Stimulated activated CD8-positive, alpha-beta memory T cell treated with anti-CD3 and anti-CD28 coated beads, Interleukin-7, amount 100 ng/mL, for 24 hours (primary cell): ENCODE data around the gene DDX49.
"Not testable (repeated sequence)": the region's sequence is repeated elsewhere in the genome, so short reads cannot be mapped to it uniquely, and the experiment has no call there.

ENCODE experiments used
- DNase-seq: peaks from one replicate; pipeline ENCODE4 v3.0.0-alpha.2; 2020; ENCODE audit warnings: low read depth

DDX49 gene

DNA sequence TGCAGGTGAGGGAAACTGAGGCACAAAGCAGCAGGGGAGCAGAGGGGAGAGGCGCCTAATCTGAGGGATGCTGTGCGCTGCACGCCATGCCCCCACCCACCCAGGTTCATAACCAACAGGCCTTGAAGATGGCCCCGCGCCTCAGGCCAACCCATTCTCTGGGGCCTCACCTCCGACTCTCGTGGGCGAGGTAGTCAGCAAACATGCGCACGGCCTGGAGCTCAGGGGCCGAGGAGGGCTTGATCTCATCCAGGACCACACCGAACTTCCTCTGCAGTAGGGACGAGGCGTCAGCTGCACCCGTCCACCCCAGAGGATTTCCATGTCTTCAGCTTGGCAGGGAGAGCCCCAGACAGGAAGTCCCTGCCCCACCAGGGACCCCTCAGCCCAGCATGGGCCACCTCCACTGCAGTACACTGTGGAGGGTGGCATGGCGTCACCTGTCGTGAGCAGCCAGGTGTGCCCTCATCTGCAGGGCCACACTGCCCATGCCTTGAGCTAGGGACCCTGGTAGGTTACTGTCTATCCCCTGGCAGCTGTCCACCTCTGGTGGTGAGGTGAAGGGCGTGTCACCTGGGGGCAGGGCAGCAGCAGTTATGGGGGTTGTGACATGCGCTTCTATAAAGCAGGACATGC, 8.6 kb upstream of the DDX49 start:
- DNase-seq = no peak

DNA sequence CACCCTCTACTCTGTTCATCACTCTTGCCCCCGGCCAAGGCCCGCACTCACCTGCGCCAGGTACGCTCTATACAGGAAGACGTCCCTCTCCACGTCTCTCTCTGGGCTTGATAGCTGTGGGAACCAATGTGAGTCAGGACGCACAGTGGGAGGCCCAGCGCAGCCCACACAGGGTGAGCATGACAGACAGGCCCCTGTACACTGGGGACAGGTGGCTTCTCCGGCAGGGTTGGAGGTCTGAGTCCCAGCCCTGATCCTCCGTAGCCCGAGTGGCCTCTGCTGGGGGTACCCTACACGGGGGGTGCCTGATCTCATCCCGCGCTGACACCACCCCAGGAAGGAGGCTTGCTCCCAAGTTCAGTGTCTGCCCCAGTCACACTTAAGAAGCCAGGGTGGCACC, 6.6 kb upstream of the DDX49 start:
- no peak for DNase-seq

DNA sequence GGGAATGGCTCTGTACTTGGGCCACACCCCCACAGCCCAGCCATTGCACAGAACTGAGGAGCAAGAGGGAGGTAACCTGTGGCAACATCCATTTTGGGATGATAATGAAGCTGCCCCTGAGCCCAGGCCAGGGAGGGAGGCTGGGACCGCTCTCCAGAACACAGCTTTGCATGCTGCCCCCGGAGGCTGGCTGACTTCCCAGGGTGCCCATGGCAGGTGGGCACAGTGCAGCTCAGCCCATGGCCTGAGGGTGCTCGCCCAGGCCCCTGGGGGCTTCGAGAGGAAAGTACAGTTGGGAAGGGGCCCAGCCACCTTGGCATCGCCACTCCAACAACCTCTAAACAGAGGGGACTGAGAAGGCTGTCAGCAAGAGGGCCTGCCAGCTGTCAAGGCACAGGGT, 6.0 kb upstream of the DDX49 start:
- DNase-seq = no peak

DNA sequence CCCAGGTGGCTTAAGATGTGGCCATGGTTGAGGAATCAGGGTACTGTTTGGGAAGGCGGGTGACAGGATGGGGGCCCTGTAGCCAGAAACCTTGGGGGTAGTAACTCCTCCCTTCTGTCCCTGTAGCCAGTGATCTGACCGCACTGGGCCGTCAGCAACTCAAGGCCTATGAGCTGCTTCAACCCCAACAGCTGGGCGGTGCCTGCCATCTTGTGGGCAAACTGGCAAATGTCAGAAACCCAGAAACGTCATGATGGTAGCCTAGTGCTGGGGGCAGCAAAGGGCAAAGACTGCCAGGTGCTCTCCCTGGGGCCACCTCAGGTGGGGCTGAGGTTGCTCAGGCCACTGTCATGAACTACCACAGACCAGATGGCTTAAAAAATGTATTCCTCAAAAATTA, 3.9 kb upstream of the DDX49 start:
- no peak for DNase-seq

GRCh38 chr19:18917593-18917992, 1.9 kb upstream of the DDX49 start:
- DNase-seq = not testable (repeated sequence)

- no peak for DNase-seq
These were observed 342 bp downstream of the DDX49 start for GRCh38 chr19:18919900-18920214.

DNA sequence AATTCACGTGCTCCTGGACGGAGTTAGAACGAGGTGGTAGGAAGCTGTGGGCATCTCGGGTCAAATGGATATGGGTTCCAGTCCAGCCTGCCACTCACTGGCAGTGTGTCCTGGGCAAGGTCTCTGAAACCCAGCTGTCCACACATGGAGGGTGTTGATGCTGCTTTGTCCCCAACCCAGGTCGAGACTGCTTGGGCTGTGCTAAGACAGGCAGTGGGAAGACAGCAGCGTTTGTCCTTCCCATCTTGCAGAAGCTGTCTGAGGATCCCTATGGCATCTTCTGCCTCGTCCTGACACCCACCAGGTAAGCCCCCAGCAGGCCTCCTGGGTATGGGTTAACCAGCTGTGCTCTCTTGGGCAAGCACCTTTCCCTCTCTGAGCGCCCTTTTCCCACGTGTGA, 885 bp downstream of the DDX49 start:
- DNase-seq = no peak

- no peak for DNase-seq
These were observed 2.1 kb downstream of the DDX49 start for GRCh38 chr19:18921593-18921992.

DNA sequence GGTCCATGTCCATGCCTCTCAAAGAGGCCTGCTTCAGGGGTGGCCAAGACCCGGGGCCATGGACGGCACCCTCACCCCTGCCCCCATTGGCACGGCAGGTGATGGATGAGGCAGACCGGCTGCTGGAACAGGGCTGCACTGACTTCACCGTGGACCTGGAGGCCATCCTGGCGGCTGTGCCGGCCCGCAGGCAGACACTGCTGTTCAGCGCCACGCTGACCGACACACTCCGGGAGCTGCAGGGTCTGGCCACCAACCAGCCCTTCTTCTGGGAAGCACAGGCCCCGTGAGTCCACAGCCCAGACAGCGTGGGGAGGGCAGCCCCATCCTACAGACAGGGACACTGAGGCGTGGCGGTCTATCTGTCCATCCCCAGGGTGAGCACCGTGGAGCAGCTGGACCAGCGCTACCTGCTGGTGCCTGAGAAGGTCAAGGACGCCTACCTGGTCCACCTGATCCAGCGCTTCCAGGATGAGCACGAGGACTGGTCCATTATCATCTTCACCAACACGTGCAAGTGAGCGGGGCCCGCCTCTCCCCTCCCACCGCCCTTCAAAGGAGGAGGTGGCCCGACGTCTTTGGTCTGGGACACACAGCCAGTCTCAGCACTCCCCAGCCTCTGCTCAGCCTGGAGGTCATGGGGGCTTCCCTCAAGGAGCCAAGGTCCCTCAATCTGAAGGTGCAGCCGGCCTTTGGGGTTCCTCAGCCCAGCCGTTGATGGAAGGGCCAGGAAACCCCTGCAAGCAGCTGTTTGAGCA, 2.9 kb downstream of the DDX49 start:
- no peak for DNase-seq

DNA sequence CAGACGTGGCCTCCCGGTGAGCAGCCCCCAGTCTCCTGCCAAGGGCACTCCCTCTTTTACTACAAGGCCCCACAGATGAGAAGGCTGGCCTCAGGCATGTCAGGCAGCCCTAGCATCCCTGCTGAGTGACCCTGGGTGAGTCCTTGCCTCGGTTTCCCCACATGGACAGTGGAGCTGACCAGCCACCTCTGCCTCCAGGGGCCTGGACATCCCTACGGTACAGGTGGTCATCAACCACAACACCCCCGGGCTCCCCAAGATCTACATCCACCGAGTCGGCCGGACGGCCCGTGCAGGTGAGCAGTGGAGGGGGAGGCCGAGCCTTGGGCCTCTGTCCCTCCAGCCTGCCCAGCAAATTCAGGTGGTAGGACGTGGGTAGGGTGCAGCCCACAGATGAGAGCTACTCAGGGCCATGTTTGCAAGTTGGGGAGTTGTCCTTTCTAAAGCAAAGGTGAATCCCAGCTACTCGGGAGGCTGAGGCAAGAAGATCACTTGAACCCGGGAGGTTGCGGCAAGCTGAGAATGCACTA, 5.2 kb downstream of the DDX49 start:
- no peak for DNase-seq

- DNase-seq = no peak
These were observed 8.7 kb downstream of the DDX49 start for GRCh38 chr19:18928018-18928805.

DNA sequence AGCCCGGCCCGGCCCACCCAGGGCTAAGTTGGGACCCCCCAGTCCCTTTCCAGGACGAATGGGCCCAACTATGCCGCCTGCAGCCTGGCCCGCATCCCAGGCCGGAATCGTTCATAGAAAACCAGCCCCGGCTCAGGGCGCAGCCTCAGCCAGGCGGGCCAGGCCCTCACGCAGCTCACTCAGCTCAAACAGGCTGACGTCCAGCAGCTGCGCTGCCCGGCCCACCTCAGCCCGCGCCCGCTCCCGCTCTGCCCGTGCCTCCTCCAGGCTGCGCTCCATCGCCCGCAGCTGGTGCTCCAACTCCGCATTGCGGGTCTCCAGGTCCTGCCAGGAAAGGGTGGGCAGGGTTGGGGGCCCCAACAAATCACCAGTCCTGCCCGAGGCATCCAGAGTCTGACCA, 9.8 kb downstream of the DDX49 start:
- no peak for DNase-seq

- no peak for DNase-seq
These were observed 12.0 kb downstream of the DDX49 start for GRCh38 chr19:18931316-18932162.

DNA sequence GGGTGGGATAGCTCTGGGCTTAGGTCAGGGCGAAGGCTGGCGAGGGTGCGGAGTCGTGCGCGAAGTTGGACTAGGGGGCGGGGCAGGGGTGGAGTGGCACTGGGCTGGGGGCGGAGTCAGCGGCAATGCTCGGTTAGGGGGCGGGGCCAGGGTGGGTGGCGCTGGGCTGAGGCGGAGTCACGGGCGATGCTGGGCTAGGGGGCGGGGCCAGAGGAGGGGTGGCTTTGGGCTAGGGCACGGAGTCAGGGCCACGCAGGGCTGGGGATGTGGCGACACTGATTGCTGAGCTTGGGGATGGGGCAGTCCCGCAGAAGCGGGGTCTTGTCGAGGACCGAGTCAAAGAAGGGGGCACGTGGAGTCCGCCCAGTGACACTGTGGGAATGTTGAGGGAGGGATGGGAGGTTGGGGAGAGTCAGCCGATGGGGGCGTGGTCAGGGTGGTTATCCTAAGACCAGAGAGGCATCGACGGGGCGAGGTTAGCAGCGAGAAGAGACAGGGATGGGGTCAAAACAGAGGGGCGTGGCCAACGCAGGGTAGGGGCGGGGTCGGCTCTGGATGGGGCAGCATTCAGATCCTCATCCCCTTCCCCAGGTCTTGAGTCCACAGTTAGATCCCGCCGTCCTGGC, 12.8 kb downstream of the DDX49 start:
- peak; percentile 80 for DNase-seq

- no peak for DNase-seq
These were observed 13.8 kb downstream of the DDX49 start for GRCh38 chr19:18933297-18933696.

GRCh38 chr19:18939163-18939562, 19.6 kb downstream of the DDX49 start:
- no peak for DNase-seq

DNA sequence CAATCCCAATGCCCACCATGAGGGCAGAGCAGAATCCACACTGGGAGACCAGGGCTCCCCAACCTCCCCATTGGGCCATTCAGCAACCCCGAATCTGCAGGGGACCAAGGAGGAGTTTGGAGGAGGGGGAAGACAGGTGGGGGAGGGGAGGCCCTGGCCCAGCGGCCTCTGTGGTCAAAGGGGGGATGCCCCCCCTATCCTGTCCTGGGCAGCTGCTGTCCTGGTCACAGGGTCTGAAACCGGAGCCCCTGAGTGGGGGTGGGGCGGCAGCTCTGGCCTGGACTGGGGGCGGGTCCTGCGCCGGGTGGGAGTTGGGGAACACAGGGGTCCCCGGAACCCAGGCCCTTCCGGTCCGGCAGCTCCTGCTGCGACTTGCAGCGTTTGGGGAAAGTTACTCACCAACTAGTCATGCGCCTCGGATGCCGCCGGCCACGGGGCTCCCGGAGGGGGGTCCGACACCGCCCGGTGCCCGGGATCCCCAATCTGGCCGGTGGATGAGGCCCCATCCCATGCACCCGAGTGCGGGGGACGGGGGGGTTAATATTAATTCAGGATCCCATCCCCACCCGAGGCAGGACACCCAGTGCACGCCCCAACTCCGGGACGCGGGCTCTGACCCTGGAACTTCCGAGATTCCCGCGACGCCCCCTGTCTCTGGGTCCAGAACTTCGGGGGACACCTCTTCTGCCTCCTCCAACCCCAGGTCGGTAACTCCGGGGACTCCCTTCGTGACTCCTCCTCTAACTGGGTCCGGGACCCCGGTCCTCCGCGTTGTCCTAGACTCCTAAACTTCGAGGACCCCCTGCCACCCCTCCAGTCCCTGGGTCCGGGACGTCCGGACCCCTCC, 20.6 kb downstream of the DDX49 start:
- DNase-seq = no peak

- DNase-seq = peak; percentile 57
These were observed 21.5 kb downstream of the DDX49 start, which contains the start of gene HOMER3 for GRCh38 chr19:18940769-18941627. HOMER3 (minus strand) TSS chr19:18941217; CDS start chr19:18938982, 2,235 bp downstream.

DNA sequence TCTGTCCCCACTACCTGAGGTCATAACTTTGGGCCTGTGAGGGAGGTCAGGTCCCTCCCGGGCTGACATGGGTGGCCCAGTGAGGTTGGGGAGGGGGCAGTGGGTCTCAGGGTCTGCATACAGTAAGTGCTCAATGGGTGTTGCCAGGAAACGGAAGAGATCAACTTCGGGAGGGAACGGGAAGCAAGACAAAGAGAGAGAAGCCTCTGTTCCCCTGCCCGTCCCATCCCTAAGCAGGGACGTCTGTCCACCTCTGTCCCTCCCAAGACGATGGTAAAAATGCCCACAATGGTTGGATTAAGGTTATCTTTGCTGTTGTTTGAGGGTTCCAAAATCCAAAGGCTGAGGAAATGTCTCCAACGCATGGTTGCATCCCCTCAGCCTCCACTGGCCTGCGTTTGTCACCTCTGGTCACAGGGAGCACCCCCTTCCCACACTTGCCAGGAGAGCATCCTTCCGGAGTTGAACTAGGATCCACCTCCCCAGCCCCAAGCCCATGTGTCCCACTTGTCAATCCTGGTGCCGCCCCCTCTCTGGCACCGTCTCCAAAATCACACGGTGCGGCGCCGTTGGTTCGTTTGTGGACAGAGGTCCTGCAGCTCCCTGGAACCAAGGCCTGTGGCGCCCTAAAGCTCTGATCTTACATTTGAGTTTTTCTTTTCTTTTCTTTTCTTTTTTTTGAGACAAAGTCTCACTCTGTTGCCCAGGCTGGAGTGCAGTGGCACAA, 22.3 kb downstream of the DDX49 start:
- no peak for DNase-seq
